ENCODE measurements around the gene AGO1.

DNA sequence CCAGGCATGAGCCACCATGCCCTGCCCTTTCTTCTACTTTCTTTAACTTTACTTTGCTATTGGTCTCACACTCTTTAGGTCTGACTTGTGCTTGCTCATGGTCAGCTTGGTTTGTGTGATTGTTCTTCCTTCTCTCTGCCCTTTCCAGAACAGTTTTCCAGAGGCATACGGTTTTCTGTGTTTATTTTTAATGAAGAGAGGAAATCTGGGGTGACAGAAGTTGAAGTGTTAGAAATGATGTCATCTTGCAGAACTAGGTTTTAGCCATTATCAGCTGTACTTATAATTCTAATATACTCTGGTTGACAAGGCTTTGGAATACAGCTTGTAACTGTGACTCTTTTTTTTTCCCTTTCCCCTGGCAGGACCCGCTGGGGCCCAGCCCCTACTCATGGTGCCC lies 62.3 kb downstream of the AGO1 start:
- TF ChIP-seq CTCF (IDR thresholded peaks at IDR 0.05) (no peak), ZFX (IDR thresholded peaks at IDR 0.05; ENCODE audit: borderline replicate concordance) (no peak)
